Thyroid gland (tissue), 4 donors: ENCODE data around the gene KCTD1. TPM values are rescaled to one million over a fixed set of nuclear protein-coding genes. Genes with fewer than 3 reads are reported as not detected.

ENCODE experiments used
- DNase-seq, 2 donors: peaks; one replicate each; pipeline ENCODE4 v3.0.0-alpha.2; 2019
- H3K27ac ChIP-seq, 3 donors: fragments of 200-600 bp; sonication (generic); 1 replicate in 2 of 3; 2 replicates in 1 of 3; pipeline ENCODE4 v1.5.1; 2016 to 2019; ENCODE audit warnings: mild to moderate bottlenecking in 1 of 3, moderate library complexity in 1 of 3
- H3K27me3 ChIP-seq: fragments of 200-600 bp; sonication (generic); one replicate; pipeline ENCODE4 v1.5.1; 2019
- H3K36me3 ChIP-seq, 2 donors: fragments of 200-600 bp; sonication (generic); one replicate each; pipeline ENCODE4 v1.5.1; 2016 to 2019
- H3K4me1 ChIP-seq, 2 donors: fragments of 200-600 bp; sonication (generic); one replicate each; pipeline ENCODE4 v1.5.1; 2017 to 2019
- H3K4me3 ChIP-seq, 3 donors: fragments of 200-600 bp; sonication (generic); replicated peaks in 1 of 3; 1 replicate in 2 of 3; 2 replicates in 1 of 3; pipeline ENCODE4 v1.5.1; 2016; ENCODE audit warnings: mild to moderate bottlenecking in 1 of 3
- H3K9me3 ChIP-seq: fragments of 200-600 bp; sonication (generic); one replicate; pipeline ENCODE4 v1.5.1; 2017
- CTCF ChIP-seq, 6 experiments: fragments of 200-600 bp in 3 of 6; fragments of 450-650 bp in 3 of 6; sonication (generic) in 3 of 6; IDR thresholded peaks; one replicate each; pipeline ENCODE4 v1.5.1; 2016 to 2019; ENCODE audit warnings: antibody characterized with exemption in 6 of 6, mild to moderate bottlenecking in 2 of 6, inconsistent platforms in 1 of 6, moderate library complexity in 1 of 6
- POLR2A ChIP-seq, 2 donors: fragments of 450-650 bp; IDR thresholded peaks; one replicate each; pipeline ENCODE4 v1.6.1; 2017; ENCODE audit warnings: antibody characterized with exemption in 2 of 2, mild to moderate bottlenecking in 2 of 2, moderate library complexity in 1 of 2
- WGBS, 2 donors: methylation state at CpG; one replicate each; pipeline ENCODE4 v1.1.5; 2017; 5-methylcytosine and 5-hydroxymethylcytosine counted together
- intact Hi-C: fragments of 100-400 bp; cut with DNase I; formaldehyde crosslinking; loops from one replicate; pipeline ENCODE4 v1.15.1; 2023
- total RNA-seq, 4 donors: library from RNA; depleted of rRNA; stranded (reverse); fragments of >200 nt; gene quantifications; one replicate each; pipeline ENCODE4 v1.2.3, GENCODE V29; 2016

The KCTD1 gene
- total RNA-seq, 4 donors from 2014 or later: 25.9 to 66.0 (median 34.2) TPM

- H3K4me1 ChIP-seq: peaks cover 0 to 8% of the 10 kb centered on the region in 2 donors
- no peak overlapping the region for H3K27ac ChIP-seq
- intact Hi-C loops: no loop called here
- H3K9me3 ChIP-seq: no peaks in the 10 kb centered on the region
- WGBS, 2 donors: 69 to 78% methylated on average over 2 of the region's 2 CpGs
- H3K4me3 ChIP-seq: no peak overlapping the region
- no peaks in the 10 kb centered on the region for H3K36me3 ChIP-seq
- H3K27me3 ChIP-seq: no peaks in the 10 kb centered on the region
- no peak for TF ChIP-seq POLR2A (IDR thresholded peaks at IDR 0.05)
- TF ChIP-seq CTCF (IDR thresholded peaks at IDR 0.05): no peak
- no peak for DNase-seq
Measured at GRCh38 chr18:26526966-26527234, 21.5 kb downstream of the KCTD1 start.

- no peak overlapping the region for H3K27ac ChIP-seq
- no peak overlapping the region for H3K4me3 ChIP-seq
- WGBS, 2 donors: 77 to 78% methylated on average over 12 of the region's 12 CpGs
- no peak for DNase-seq
- H3K36me3 ChIP-seq: no peaks in the 10 kb centered on the region
- no peaks in the 10 kb centered on the region for H3K27me3 ChIP-seq
- intact Hi-C loops: no loop called here
- H3K4me1 ChIP-seq: peaks cover 0 to 8% of the 10 kb centered on the region in 2 donors
- no peaks in the 10 kb centered on the region for H3K9me3 ChIP-seq
- TF ChIP-seq CTCF (IDR thresholded peaks at IDR 0.05): no peak
- TF ChIP-seq POLR2A (IDR thresholded peaks at IDR 0.05): no peak
Measured at GRCh38 chr18:26526128-26526965, 22.0 kb downstream of the KCTD1 start.

GRCh38 chr18:26524504-26525351 is 23.6 kb downstream of the KCTD1 start:
- WGBS, 2 donors: 81 to 82% methylated on average over 4 of the region's 4 CpGs
- TF ChIP-seq CTCF (IDR thresholded peaks at IDR 0.05) (no peak), POLR2A (IDR thresholded peaks at IDR 0.05) (no peak)
- H3K36me3 ChIP-seq: no peaks in the 10 kb centered on the region
- no peak overlapping the region for H3K4me3 ChIP-seq
- no peak overlapping the region for H3K27ac ChIP-seq
- H3K9me3 ChIP-seq: no peaks in the 10 kb centered on the region
- intact Hi-C loops: no loop called here
- H3K27me3 ChIP-seq: no peaks in the 10 kb centered on the region
- peaks cover 0 to 8% of the 10 kb centered on the region in 2 donors for H3K4me1 ChIP-seq
- DNase-seq: no peak

GRCh38 chr18:26524002-26524401 is 24.4 kb downstream of the KCTD1 start:
- Histone ChIP-seq H3K36me3 (no peaks in the 10 kb centered on the region), H3K4me3 (no peak overlapping the region), H3K4me1 (peaks cover 0 to 8% of the 10 kb centered on the region in 2 donors), H3K27me3 (no peaks in the 10 kb centered on the region), H3K9me3 (no peaks in the 10 kb centered on the region), H3K27ac (no peak overlapping the region)
- TF ChIP-seq CTCF (IDR thresholded peaks at IDR 0.05) (no peak), POLR2A (IDR thresholded peaks at IDR 0.05) (no peak)
- 95 to 97% methylated on average over 2 of the region's 2 CpGs for WGBS, 2 donors
- no peak for DNase-seq
- intact Hi-C loops: no loop called here

- DNase-seq: no peak
- peaks cover 0 to 3% of the 10 kb centered on the region in 2 donors for H3K4me1 ChIP-seq
- TF ChIP-seq POLR2A (IDR thresholded peaks at IDR 0.05) (no peak), CTCF (IDR thresholded peaks at IDR 0.05) (no peak)
- intact Hi-C loops: no loop called here
- WGBS, 2 donors: 72 to 75% methylated on average over 4 of the region's 4 CpGs
- H3K9me3 ChIP-seq: no peaks in the 10 kb centered on the region
- no peaks in the 10 kb centered on the region for H3K27me3 ChIP-seq
- H3K4me3 ChIP-seq: no peak overlapping the region
- H3K36me3 ChIP-seq: no peaks in the 10 kb centered on the region
- H3K27ac ChIP-seq: no peak overlapping the region
Measured at GRCh38 chr18:26521617-26522016, 26.7 kb downstream of the KCTD1 start.
